NCI-H510A (cell line): ENCODE measurements around the gene MASP1.

ENCODE experiments used
- DNase-seq: peaks from one replicate; lab custom pipeline; 2025; lab: John Stamatoyannopoulos, UW

MASP1 gene

GRCh38 chr3:187186801-187187421, 104.6 kb downstream of the MASP1 start:
- no peak for DNase-seq

GRCh38 chr3:187186375-187186774, 105.2 kb downstream of the MASP1 start:
- no peak for DNase-seq

- DNase-seq = no peak
Measured at GRCh38 chr3:187185759-187186158, 105.8 kb downstream of the MASP1 start.
